IPS-18a (cell line): ENCODE data around the gene GDF9.

Experiments
- H3K27ac ChIP-seq: one replicate; pipeline ENCODE4 v1.5.1; 2013; ENCODE audit warnings: low read length
- H3K27me3 ChIP-seq: one replicate; pipeline ENCODE4 v1.6.1; 2013; ENCODE audit warnings: mild to moderate bottlenecking, low read length; ENCODE audit not compliant: control insufficient read depth, insufficient read depth
- H3K36me3 ChIP-seq: one replicate; pipeline ENCODE4 v1.6.1; 2013; ENCODE audit warnings: low read depth, low read length; ENCODE audit not compliant: control insufficient read depth
- H3K4me1 ChIP-seq: one replicate; pipeline ENCODE4 v1.6.1; 2013; ENCODE audit warnings: low read depth, low read length; ENCODE audit not compliant: control insufficient read depth
- H3K4me3 ChIP-seq: one replicate; pipeline ENCODE4 v1.5.1; 2013; ENCODE audit warnings: low read length
- H3K9ac ChIP-seq: one replicate; pipeline ENCODE4 v1.6.1; 2013; ENCODE audit warnings: mild to moderate bottlenecking, low read length, moderate library complexity
- H3K9me3 ChIP-seq: one replicate; pipeline ENCODE4 v1.6.1; 2013; ENCODE audit warnings: low read depth, low read length; ENCODE audit not compliant: control insufficient read depth

The GDF9 gene

GRCh38 chr5:132834057-132834456 is 32.2 kb downstream of the GDF9 start:
- H3K27me3 ChIP-seq = peaks cover 28% of the 10 kb centered on the region
- H3K4me1 ChIP-seq = no peaks in the 10 kb centered on the region
- no peaks in the 10 kb centered on the region for H3K9me3 ChIP-seq
- H3K4me3 ChIP-seq = no peak overlapping the region
- H3K27ac ChIP-seq = no peak overlapping the region
- no peak overlapping the region for H3K9ac ChIP-seq
- H3K36me3 ChIP-seq = no peaks in the 10 kb centered on the region

GRCh38 chr5:132832612-132833011 is 33.7 kb downstream of the GDF9 start:
- no peak overlapping the region for H3K27ac ChIP-seq
- peaks cover 43% of the 10 kb centered on the region for H3K27me3 ChIP-seq
- H3K9ac ChIP-seq = no peak overlapping the region
- no peaks in the 10 kb centered on the region for H3K9me3 ChIP-seq
- H3K36me3 ChIP-seq = no peaks in the 10 kb centered on the region
- H3K4me3 ChIP-seq = no peak overlapping the region
- no peaks in the 10 kb centered on the region for H3K4me1 ChIP-seq

GRCh38 chr5:132831095-132831860 is 35.0 kb downstream of the GDF9 start:
- Histone ChIP-seq H3K9me3 (no peaks in the 10 kb centered on the region), H3K27me3 (peaks cover 56% of the 10 kb centered on the region), H3K4me3 (peak overlapping the region; percentile 56), H3K4me1 (peaks cover 2% of the 10 kb centered on the region), H3K27ac (no peak overlapping the region), H3K9ac (peak overlapping the region; percentile 52), H3K36me3 (no peaks in the 10 kb centered on the region)

GRCh38 chr5:132830436-132831094 is 35.7 kb downstream of the GDF9 start, which contains the start of gene SHROOM1:
Gene SHROOM1 (minus strand): TSS chr5:132830647. CDS start chr5:132826140, 4,507 bp downstream.
- Histone ChIP-seq H3K4me1 (peaks cover 7% of the 10 kb centered on the region), H3K27me3 (peaks cover 63% of the 10 kb centered on the region), H3K36me3 (no peaks in the 10 kb centered on the region), H3K4me3 (peak within 1 kb of the TSS; percentile 56), H3K9ac (peak within 1 kb of the TSS; percentile 52), H3K27ac (no peak within 1 kb of the TSS), H3K9me3 (no peaks in the 10 kb centered on the region)

DNA sequence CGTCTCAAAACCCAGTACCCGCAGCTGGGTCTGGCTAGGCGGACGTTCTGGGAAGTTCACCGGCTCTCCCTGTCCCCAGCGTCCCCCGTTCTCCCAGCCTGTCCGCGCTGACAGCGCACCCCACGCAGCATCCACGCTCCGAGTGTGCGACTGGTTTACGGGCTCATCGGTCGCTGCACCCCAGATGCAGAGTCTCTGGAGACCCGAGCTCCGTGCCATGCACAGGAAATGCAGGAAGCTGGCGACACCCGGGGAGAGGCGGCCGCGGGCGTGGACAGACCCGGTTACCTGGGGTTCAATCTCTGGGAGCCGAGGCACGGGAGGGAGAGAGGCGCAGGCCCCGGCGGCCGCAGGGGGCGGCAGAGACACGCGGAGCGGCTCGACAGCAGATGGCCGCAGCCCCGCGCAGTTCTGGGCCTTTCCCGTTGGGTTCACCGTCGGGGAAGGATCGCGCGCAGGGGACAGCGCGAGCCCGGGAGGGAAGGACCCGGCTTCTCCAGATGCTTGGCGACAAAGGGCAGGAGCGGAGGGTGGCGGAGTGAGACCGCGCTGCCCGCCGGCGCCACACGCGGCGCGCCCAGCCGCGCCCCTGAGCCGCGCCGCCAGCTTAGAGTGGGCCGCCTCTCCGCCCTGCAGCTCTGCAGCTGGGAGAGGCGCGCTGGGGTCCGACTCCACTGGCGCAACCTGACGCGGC is 36.4 kb downstream of the GDF9 start:
- Histone ChIP-seq H3K27me3 (peaks cover 70% of the 10 kb centered on the region), H3K4me1 (peaks cover 7% of the 10 kb centered on the region), H3K9ac (no peak overlapping the region), H3K9me3 (no peaks in the 10 kb centered on the region), H3K4me3 (peak overlapping the region; percentile 56), H3K36me3 (no peaks in the 10 kb centered on the region), H3K27ac (no peak overlapping the region)

- Histone ChIP-seq H3K4me1 (peaks cover 7% of the 10 kb centered on the region), H3K27me3 (peaks cover 79% of the 10 kb centered on the region), H3K9me3 (no peaks in the 10 kb centered on the region), H3K27ac (no peak overlapping the region), H3K36me3 (no peaks in the 10 kb centered on the region), H3K4me3 (no peak overlapping the region), H3K9ac (no peak overlapping the region)
Observed at GRCh38 chr5:132828846-132829494, 37.3 kb downstream of the GDF9 start.

- H3K4me3 ChIP-seq = no peak overlapping the region
- H3K27ac ChIP-seq = no peak overlapping the region
- H3K4me1 ChIP-seq = peaks cover 14% of the 10 kb centered on the region
- H3K27me3 ChIP-seq = peaks cover 84% of the 10 kb centered on the region
- no peaks in the 10 kb centered on the region for H3K9me3 ChIP-seq
- no peaks in the 10 kb centered on the region for H3K36me3 ChIP-seq
- no peak overlapping the region for H3K9ac ChIP-seq
Observed at GRCh38 chr5:132827943-132828673, 38.2 kb downstream of the GDF9 start.

DNA sequence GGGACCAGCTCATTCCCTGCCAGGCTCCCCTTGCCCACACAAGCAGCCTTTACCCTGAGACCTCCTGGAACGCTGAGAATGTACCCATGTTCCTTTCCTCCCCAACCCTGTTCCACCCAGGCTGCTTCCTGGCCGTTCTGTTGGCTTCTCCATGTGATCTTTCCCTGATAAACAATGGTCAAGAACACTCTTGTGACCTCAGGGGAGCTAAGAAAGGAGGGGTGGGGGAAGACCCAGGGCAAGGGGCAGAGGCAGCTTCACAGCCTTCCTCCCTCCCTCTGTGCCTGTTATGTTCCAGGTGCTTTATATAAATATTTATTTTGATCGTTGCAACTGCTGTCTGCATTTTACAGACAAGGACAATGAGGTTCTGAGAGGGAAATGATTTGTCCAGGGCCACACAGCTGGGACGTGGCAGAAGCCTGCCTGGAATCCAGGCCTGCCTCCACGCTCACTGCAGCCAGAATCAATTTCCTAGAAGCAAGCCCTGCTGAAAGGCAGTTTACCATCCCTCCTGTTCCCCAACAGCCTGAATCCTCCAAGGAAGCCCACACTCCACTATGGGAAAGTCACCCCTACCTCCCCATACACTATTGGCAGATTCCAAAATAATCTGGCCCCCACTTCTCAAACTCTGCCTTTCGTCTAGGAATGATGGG is 39.7 kb downstream of the GDF9 start:
- Histone ChIP-seq H3K9ac (no peak overlapping the region), H3K27me3 (peaks cover 87% of the 10 kb centered on the region), H3K4me3 (peak overlapping the region; percentile 51), H3K4me1 (peaks cover 14% of the 10 kb centered on the region), H3K9me3 (no peaks in the 10 kb centered on the region), H3K36me3 (no peaks in the 10 kb centered on the region), H3K27ac (no peak overlapping the region)

- Histone ChIP-seq H3K27me3 (peaks cover 85% of the 10 kb centered on the region), H3K4me3 (peak overlapping the region; percentile 51), H3K9ac (no peak overlapping the region)
Observed at GRCh38 chr5:132825834-132826391, 40.4 kb downstream of the GDF9 start.

DNA sequence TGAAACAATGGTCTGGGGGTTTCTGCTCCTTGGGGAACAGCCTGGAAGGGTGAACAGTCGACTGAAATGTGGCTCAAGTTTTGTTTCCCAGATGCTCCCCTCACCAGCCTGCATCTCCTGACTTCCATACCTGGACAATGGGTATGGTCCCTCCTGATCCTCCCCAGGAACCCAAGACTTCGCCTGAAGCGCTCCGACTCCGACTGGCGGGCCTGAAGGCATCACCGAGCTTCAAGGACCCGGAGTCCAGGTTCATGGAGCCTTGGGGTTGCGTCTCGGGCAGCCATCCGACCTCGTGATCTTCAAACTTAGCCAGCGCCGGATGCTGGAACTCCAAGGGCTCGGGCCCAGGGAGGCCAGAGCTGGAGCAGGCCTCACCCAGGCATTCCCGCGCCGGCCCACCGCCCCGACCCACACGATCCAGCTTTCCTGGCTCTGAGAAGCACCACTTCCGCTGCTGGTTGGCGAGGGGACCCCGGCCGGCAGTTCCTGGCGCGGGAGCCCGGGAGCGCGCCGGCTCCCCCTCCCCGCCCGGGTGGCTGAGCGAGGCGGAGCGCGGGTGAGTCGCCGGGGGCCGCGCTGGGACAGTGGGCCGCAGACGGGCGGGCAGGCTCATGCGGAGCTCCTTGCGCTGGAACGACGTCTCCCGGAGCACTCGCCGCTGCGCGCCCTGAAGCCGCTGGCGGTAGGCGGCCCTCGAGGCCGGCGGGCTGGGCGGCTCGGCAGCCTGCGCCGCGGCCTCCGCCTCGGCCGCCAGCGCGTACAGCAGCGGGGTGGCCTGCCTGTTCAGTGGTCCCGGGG is 41.0 kb downstream of the GDF9 start:
- H3K9ac ChIP-seq = peak overlapping the region; percentile 8

More at GRCh38 chr5:132825834-132826391, 40.4 kb downstream of the GDF9 start:
- Histone ChIP-seq H3K27ac (no peak overlapping the region), H3K4me1 (peaks cover 14% of the 10 kb centered on the region), H3K9me3 (no peaks in the 10 kb centered on the region), H3K36me3 (no peaks in the 10 kb centered on the region)

More for the DNA sequence above, 41.0 kb downstream of the GDF9 start:
- peaks cover 14% of the 10 kb centered on the region for H3K4me1 ChIP-seq
- no peaks in the 10 kb centered on the region for H3K9me3 ChIP-seq
- peak overlapping the region; percentile 51 for H3K4me3 ChIP-seq
- no peaks in the 10 kb centered on the region for H3K36me3 ChIP-seq
- H3K27me3 ChIP-seq = peaks cover 82% of the 10 kb centered on the region
- no peak overlapping the region for H3K27ac ChIP-seq
